ENCODE data around the gene STYX. TPM values are rescaled to one million over a fixed set of nuclear protein-coding genes. Genes with fewer than 3 reads are reported as not detected.

STYX gene
- total and polyA plus RNA-seq, 2 experiments from 2014 or later, result 23.3 to 40.2 TPM

GRCh38 chr14:52695481-52696091 lies 34.4 kb upstream of the STYX start, which contains the start of gene ERO1A (continued):
- TF ChIP-seq ZNF462 (CRISPR knock-in tag; IDR thresholded peaks at IDR 0.05), result no peak

DNA sequence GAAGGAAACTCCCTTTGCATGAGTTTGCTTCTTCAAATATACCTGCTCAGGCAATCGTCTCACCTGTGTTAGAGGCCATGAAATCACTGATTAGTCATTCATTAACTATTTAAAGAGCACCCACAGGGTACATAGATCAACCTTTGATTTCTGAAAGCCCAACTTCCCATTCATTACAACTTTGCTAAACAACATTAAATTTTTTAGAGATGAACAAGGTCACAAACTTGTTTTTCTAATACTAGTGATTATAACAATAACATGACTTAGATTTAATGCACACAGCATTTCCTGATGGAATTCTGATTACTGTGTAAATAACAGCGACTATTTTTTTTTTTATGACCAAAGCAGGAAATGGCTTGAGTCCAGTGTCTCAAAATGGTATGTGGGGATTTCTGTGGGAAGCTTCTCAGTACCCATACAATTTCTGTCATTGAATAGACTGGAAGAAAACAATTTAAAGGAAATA lies 29.2 kb upstream of the STYX start:
- H3K4me2 ChIP-seq, result no peak overlapping the region
- no peak for DNase-seq (ENCODE audit: low spot score)
- no peaks in the 10 kb centered on the region for H3K4me1 ChIP-seq (ENCODE audit: insufficient read depth)
- Mint-ChIP-seq H3K4me3 (no peak overlapping the region), H3K27me3 (ENCODE audit: insufficient read depth, low read depth, poor library complexity) (peaks cover 3% of the 10 kb centered on the region), H3K4me1 (no peaks in the 10 kb centered on the region; the same call in 2 of the 3 replicates), H3K9me3 (no peaks in the 10 kb centered on the region), H3K36me3 (ENCODE audit: low read depth) (no peaks in the 10 kb centered on the region; the same call in 2 of the 3 replicates), H3K27ac (no peak overlapping the region)
- H3F3A ChIP-seq (replicated peaks; ENCODE audit: low read depth), result no peaks in the 10 kb centered on the region; the same call in 1 of the 2 replicates
- no peaks in the 10 kb centered on the region for H4K20me1 ChIP-seq (replicated peaks; ENCODE audit: insufficient read depth)
- H3K27ac ChIP-seq (ENCODE audit: low read depth), result no peak overlapping the region
- H3K79me2 ChIP-seq (replicated peaks; ENCODE audit: insufficient read depth), result no peaks in the 10 kb centered on the region
- H3K4me3 ChIP-seq, result no peak overlapping the region
- H3K27me3 ChIP-seq (ENCODE audit: insufficient read depth), result no peaks in the 10 kb centered on the region
- H3K36me3 ChIP-seq (ENCODE audit: insufficient read depth), result no peaks in the 10 kb centered on the region
- H2AFZ ChIP-seq, result no peak overlapping the region
- 0 out of 2 replicates have a peak, but pooled peaks cover 2% of the 10 kb centered on the region for H3K9me2 ChIP-seq (ENCODE audit: insufficient read depth)
- ATAC-seq, result no peak
- TF ChIP-seq, protein P1, sequence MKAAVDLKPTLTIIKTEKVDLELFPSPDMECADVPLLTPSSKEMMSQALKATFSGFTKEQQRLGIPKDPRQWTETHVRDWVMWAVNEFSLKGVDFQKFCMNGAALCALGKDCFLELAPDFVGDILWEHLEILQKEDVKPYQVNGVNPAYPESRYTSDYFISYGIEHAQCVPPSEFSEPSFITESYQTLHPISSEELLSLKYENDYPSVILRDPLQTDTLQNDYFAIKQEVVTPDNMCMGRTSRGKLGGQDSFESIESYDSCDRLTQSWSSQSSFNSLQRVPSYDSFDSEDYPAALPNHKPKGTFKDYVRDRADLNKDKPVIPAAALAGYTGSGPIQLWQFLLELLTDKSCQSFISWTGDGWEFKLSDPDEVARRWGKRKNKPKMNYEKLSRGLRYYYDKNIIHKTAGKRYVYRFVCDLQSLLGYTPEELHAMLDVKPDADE (IDR thresholded peaks at IDR 0.05), result no peak
- TF ChIP-seq CTCF (conservative IDR thresholded peaks at IDR 0.05; ENCODE audit: low read depth in 2 of 2), result no peak
- no peak for TF ChIP-seq CREB1 (CRISPR knock-in tag; IDR thresholded peaks at IDR 0.05; ENCODE audit: low read depth)
- TF ChIP-seq JUNB (IDR thresholded peaks at IDR 0.05; ENCODE audit: unreplicated experiment), result no peak
- TF ChIP-seq ZNF114 (CRISPR knock-in tag; IDR thresholded peaks at IDR 0.05), result no peak
- no peak for TF ChIP-seq STAT1 (IDR thresholded peaks at IDR 0.05; ENCODE audit: unreplicated experiment)
- TF ChIP-seq EZH2 (IDR thresholded peaks at IDR 0.05; ENCODE audit: low read depth, unreplicated experiment), result no peak
- TF ChIP-seq NANOG (IDR thresholded peaks at IDR 0.05; ENCODE audit: borderline replicate concordance), result no peak
- no peak for TF ChIP-seq EZH2phosphoT487 (IDR thresholded peaks at IDR 0.05; ENCODE audit: unreplicated experiment)
- no peak for TF ChIP-seq POLR2AphosphoS5 (IDR thresholded peaks at IDR 0.05; ENCODE audit: low read depth)

Data from GM23338 (cell line).